Activated T-cell treated with anti-CD3 and anti-CD28 coated beads, Interleukin-2, amount 50 U/mL, for 48 hours (primary cell): ENCODE measurements around the gene NKX6-2.
"Not testable (repeated sequence)": the region's sequence is repeated elsewhere in the genome, so short reads cannot be mapped to it uniquely, and the experiment has no call there.

Source experiments
- DNase-seq, 2 experiments: peaks; one replicate each; pipeline ENCODE4 v3.0.0-alpha.2; 2020

NKX6-2 gene

DNA sequence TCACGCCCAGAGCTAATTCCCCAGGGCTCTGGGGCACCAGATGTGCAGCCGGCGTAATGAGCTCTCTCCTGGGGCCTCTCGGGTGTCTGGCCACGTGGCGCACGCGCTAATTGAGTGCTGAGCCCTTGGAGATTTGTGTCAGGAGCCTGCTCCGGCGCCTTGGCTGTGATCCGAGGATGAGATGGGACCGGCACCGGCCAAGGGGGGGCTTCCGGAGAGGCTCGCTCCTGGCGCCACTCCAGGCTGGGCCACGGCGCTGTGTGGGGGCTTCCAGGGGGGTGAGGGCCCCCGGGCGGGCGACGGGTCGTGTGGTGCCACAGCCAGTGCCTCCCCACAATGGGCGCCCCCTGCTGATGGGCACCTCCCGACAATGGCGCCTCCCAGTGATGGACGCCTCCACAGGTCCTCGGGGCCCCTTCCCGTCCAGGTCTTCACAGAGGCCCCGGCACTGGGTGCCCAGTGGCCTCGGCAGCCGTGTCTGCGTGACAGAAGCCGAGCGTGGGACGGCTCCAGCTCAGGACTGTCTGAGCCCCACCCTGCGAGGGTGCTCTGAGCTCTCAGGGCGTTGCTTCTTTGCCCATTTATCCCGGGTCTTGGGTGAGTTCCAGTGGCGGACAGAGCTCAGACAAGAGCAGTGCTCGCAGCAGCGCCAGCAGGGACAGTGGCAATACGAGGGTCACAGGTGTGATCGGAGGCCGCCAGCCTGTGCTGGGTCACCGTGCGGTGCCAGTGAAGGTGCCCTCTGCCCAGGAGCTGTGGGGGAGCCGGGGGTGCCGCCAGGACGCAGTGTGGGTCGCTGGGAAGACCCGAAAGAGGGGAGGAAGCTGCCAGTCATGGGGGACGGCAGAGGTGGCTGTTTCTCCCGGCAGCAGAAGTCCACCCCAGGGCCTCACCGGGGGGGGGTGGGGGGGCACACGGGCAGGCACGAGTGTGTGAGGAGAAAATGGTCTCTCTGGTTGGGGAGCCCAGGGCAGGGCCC lies 8.2 kb upstream of the NKX6-2 start:
- DNase-seq = no peak

DNA sequence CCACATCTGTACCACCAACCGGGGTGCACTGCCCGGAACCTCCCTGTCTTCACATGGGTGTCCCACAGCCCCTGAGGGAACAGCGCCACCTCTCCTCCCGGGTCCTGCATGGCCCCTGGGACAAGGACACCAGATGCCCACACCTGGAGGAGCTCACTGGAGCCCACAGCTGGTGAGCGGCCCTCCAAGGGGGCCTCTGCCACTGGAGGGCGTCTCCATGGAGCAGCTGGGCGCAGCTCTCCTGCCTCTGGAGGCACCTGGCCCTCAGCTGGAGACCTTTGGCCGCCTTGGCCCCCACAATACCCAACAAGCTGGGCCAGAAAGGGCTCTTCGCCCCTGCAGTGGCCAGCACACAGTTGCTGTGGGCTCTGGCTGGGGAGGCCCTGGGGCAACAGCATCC lies 7.3 kb upstream of the NKX6-2 start:
- no peak for DNase-seq

DNA sequence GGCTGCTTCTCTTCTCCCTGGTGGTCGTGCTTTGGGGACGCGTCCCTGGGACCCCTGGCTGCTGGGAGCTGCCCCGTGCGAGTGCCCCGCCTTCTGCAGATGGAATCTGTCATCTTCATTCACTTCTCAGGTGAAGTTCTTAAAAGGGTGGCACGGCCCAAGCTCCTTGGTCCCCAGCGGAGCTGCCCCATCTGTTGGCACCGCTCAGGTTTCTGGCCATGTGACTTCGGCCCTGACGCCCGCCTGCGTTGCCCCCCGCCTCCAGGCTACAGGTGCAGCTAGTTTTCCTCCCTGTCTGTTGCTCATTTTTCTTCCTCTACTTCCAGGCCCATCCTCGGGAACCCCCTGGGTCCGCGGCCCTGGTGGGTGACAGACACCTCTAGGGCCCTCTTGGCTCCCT lies 6.8 kb upstream of the NKX6-2 start:
- DNase-seq = no peak

DNA sequence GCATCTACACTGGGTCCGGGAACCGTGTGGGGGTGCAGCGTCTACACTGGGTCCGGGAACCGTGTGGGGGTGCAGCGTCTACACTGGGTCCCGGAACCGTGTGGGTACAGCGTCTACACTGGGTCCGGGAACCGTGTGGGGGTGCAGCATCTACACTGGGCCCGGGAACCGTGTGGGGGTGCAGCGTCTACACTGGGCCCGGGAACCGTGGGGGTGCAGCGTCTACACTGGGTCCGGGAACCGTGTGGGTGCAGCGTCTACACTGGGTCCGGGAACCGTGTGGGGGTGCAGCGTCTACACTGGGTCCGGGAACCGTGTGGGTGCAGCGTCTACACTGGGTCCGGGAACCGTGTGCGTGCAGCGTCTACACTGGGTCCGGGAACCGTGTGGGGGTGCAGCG lies 6.2 kb upstream of the NKX6-2 start:
- DNase-seq = not testable (repeated sequence)

DNA sequence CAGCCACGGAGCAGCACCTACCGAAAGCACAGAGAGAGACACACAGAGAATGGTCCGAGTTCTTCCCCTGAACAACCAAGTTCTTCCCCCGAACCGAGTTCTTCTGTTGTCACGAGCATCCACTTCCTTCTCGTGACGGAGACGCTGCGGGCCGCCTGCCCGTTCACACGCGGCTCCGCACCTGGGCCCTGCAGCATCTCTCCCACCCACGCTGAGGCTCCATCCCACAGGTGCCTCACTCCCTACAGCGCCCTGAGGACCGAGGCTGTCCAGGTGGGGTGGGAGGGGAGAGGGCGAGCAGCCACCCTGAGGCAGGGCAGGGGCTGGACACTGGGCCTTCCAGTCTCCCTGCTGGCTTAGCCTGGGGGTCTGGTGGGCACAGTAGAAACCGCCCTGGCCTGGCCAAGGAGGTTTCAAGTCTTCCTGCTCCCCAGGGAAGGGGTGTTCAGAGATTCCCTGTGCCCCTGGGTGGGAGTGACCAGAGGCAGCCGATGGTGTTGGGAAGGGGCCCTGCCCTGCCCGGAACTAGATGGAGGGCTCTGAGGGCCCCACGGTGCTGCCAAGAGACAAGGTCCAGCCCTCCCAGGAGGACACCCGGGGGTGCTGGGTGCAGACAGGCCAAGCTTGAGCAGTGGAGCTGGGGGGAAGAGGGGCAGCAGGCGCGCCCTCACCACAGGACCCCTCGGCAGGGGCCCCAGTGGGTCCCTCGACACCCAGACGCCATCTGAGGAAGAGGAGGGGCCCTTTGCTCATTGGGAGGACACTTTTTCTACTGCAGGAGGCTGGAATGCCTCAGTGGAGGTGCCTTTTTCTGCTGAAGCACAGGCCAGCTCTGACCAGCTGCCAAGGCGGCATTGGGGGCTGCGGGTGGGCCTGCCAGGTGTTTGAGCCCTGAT lies 5.2 kb upstream of the NKX6-2 start:
- no peak for DNase-seq

DNA sequence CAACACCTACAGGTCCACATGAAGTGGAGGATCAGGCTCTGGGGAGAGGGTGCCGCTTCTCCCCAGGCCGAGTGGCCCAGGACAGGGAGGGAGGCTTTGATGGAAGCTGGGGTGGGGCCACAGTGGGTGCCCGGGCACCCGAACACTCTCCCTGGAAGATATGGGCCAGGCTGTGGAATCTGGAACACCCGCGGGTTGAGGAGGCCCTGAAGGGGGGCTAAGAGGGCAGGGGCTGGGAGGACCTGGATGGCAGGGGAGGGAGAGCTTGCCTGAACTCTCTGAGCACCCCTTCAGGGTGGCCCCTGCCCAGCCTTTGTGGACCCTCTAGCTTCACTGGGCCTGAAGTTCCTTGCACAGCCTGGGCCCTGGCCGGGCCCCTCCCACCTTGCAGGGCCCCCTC lies 4.5 kb upstream of the NKX6-2 start:
- DNase-seq = no peak

DNA sequence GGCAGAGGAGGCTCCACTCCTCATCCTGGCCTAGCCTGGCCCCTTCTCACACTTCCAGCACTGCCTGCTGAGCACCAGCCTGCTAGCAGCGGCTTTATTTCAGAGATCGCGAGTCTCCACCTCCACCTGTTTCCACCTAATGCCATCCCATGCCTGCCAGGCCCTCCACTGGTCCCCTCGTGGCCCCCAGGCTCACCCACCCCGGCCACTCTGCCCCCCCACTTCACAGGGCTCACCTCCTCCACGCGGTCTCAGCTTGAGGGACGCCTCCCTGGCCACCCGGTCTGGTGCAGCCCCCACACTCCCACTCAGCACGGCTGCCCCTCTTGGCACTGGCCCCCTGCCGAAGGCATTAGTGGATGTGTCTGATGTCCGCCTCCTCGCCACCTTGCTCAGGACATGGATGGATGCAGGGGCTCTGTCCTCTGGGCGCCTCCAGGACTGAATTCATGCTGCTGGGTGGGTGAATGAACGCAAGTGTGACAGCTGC lies 3.8 kb upstream of the NKX6-2 start:
- no peak for DNase-seq

DNA sequence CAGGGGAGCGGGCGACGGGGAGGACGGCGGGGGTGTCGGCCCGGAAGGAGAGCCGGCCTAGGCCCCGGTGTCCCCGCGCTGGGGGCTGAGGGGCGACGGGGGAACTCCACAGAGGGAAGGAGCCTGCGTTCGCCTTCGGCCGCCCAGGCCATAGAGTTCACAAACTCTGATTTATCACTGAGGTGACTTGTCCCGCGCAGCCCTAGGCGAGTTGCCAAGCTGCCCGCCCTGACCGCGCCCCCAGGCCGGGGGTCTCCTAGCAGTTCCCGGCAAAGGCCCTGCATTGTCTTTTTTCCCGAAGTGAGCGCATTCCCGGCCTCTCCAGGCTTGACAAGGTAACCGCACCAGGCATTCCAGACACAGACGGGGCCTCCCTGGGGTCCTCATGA lies 2.9 kb upstream of the NKX6-2 start:
- DNase-seq = no peak

DNA sequence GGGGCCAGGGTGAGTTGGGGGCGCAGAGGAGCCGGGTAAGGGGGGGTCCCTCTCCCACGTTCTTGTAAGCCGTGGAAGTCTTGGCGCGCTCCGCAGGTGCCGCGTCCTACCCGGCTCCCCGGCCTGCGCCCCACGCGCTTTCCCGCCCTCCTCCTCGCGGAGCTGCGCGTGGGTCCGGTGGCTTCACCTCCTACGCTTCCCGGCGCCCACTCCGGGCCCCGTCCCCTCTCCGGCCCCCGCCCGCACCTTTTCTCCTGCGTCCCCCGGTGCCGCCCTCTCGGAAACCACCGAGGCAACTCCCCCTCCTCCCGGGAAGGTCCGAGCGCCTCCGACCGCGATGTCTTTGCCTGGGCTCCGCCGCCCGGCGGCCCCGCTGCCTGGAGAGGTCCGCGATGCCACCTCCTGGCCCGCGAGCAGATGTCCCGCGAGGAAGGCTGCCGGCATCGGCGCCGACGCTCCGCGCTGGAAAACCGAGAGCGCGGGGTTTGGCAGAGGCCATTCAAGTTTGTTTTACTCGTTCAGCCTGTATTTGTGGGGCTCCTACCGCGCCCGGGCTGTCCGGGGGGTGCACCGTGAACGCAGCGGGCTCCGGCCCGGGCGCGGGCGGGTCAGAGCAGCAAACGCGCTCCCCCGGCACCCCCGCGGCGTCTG lies 2.4 kb upstream of the NKX6-2 start:
- peak in 1 of 2 experiments; percentile 31 for DNase-seq

DNA sequence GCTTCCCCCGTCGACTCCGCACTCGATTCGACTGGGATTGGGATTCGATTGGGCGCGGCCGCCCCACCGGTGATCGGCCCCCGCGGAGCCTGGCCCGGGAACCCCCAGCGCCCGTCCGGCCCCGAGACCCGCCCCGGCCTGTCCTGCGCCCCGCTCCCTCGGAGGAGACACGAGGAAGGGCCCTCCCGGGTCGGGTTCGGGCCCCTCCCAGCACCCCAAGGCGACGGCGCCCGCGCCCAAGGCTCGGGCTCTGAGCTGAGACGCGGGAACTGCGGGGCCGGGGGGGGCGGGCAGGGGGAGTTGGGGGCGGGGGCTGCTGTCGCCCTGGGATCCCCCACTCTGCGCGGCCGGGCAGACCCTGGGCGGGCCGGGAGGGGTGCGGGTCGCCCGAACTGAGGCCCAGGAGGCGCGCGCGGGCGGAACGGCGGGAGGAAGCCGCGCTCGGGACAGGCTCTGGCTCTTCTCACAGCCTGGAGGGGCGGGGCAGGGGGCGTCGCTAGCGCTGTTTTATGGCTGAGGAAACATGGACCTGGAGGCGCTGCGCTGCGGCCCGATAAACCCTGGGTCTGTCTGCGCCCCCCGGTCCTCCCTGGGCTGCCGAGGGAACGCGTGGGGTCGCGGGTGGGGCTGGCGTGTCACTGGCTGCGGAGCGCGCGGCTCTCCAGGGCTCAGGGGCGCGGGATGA lies 1.7 kb upstream of the NKX6-2 start:
- DNase-seq = peak; percentile 39 to 41

DNA sequence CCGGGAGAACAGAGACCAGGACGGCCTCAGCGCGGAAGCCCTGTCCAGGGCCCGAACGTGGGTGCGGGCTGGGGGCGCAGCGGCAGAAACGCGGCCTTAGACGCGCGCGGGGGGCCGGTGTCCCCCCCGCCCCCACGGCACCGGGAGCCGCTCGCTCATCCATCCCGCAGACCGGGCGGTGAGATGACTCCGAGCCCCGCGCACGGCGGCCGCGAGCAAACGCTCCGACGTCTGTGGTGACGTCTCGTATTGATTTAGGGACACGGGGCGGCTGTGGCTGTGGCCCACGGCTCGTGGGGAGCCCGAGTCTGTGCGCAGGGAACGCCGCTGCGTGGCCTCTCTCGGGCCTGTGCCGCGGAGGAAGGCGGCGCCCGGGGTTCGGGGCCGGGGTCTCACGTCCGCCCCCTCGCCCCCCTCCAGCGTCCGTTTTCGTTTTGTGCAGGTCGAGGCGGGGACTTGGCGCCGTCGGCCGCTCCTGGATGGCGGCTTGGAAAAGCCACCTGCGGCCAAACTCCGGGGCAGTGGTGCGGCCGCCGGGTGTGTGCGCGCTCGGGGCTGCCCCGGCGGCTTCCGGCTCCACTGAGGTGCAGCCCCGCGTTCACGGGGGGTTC lies 1.0 kb upstream of the NKX6-2 start:
- DNase-seq = peak in 1 of 2 experiments; percentile 33

DNA sequence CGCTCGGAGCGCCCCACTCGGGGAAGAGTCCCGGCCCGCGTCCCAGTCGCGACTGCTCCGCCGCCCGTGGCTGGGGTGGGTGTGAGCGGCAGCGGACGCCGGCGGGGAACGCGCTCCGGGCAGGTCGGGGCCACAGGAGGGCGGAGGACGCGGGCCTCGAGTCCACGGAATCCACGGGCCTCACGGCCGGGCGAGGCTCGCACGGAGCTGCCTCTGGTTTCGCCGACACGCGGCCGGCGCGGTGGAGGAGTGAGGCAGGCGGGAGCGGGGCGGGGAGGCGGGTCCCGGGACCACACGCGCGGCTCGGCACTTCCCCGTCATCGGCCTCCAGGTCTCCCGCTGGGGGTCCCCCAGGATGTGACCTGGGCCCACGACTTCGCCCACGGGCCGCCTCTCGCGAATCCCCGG lies 533 bp upstream of the NKX6-2 start:
- DNase-seq = no peak

DNA sequence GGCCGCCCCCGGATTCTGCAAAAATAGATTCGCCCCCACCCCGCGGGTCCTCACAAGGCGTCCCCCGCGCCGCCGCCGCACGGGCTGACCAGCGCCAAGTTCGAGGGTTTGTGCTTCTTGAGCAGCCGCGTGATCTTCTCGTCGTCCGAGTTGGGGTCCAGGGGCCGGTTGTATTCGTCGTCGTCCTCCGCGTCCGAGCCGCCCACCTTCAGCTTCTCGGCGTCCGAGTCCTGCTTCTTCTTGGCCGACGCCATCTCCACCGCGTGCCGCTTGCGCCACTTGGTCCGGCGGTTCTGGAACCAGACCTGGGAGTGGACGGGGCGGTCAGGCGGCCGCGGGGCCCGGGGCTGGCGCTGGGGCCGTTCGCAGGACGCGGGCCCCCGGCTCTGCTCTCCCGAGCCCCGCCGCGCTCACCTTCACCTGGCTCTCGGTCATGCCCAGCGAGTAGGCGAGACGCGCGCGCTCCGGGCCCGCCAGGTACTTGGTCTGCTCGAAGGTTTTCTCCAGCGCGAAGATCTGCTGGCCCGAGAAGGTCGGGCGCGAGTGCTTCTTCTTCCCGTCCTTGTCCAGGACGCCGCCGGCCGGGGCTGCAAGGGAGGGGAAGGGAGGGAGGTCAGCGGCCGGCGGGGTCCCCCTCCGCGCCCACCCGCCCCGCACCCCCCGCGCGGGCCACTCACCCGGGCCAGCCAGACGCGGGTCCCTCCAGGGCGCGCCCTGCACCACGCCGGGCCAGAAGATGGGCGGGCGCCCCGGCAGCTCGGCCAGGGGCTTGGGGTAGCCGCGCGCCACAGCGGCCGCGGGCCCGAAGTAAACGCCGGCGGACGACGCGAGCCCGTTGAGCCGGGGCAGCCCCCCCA lies 853 bp downstream of the NKX6-2 start:
- peak in 1 of 2 experiments; percentile 35 for DNase-seq

DNA sequence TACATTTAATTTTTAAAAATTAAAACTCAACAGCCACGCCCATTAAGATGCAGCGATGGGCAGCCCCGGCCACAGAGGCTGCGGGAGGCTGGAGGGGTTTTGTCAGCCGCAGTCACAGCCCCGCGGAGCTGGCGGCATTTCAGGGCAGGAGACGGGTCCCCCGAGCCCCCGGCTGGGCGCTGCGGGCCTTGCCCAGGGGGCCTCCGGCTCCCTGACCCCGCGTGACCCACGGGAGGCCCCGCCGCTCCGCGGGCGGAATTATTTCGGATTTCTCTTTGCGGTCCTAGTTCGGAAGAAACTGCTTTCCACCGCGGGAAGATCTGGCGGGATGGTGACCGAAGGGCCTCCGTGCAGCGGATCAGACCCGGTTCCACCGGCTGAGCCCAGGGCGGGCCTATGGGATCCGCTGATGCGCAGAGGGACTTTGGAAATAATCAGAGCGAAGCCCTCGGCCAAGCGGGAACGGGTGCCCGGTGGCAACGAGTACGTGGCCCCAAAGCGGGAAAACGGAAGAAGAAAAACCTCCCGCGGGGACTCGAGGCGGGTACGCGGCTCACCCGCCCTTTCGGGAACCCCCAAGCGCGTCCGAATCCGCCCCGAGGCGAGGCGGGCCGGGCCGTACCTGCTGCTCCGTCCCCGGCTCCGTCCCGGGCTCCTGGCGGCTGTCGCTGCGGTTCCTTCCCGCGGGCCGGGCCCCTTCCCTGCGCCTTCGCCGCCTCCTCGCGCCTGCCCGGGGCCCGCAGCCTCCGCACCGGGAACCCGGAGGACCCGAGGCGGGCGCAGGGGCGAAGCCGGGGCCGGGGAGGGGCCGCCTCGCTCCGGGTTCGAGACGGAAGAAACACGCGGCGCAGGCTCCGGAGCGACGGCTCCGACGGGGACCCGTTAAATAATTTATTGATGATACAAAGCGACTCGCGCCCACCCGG lies 1.7 kb downstream of the NKX6-2 start:
- DNase-seq = peak in 1 of 2 experiments; percentile 26

DNA sequence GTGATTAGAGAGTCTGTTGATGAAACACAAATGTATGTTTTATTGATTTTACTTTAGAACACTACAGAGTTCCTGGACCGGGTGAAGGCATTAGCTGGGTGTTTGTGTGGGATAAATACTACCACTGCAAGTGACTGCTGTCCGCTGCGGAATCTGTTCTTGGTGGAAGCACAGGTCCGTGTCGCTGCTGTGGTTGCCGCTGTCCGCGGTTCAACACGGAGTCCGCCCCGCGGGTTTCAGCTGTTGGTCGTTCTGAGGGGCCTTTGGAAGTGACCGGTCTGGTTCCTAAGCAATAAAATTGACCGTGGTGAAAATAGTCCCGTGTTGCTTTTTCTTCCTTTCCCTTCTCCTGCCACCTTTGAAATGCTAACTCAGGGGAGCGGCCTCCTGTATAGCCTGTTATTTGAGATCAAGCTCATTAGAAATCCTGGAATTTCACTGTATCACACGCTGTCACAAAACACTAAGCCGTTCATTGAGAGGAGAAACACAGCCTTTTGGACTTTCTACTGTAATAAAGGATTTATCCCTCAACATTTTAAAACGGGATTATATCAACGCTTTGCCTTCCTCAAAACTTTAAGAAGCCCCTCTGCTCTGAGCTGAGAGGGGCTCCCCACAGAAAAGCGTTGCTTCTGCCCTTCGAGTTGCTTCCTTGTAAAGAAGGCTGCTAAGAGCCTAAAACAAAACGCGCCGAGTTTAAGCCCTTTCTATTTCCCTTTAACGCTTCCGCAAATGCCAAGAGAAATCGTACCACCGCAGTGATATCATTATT lies 2.6 kb downstream of the NKX6-2 start:
- DNase-seq = no peak

DNA sequence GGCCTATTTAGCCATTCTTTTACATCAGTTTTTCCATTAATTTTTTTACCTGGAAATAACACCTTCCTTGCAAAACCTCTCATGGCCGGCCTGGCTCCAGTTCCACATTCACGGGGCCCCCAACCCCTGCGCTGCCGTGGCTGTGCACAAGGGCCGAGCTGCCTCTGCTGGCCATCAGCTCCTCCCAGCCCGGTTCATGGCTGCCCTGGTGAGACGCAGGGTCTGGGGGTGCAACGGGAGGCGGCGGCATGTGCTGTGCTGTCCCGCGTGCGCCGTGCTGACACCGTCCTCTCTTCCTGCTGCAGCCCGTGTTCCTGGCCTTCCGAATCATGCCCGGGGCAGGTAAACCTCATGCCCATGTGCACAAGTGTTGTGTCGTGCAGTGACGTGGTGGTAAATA lies 4.4 kb downstream of the NKX6-2 start:
- DNase-seq = no peak

DNA sequence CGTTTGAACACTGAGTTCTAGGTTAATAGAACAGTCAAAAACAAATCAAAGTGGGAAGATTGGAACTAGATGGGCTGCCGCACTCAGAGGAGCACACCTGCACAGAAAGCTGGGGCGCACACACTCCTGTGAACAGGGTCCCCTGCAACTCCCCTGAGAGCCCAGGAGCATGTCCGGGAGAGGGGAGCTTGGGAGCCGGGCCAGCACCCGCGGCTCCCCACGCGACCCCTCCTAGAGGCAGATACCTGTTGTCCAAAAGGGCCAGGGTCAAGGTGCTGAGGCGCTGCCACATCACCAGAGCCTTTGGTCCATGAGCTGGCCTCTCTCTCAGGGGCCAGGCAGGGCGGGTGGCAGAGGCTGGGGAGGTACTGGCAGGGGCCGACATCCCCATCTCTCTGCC lies 5.6 kb downstream of the NKX6-2 start:
- no peak for DNase-seq

DNA sequence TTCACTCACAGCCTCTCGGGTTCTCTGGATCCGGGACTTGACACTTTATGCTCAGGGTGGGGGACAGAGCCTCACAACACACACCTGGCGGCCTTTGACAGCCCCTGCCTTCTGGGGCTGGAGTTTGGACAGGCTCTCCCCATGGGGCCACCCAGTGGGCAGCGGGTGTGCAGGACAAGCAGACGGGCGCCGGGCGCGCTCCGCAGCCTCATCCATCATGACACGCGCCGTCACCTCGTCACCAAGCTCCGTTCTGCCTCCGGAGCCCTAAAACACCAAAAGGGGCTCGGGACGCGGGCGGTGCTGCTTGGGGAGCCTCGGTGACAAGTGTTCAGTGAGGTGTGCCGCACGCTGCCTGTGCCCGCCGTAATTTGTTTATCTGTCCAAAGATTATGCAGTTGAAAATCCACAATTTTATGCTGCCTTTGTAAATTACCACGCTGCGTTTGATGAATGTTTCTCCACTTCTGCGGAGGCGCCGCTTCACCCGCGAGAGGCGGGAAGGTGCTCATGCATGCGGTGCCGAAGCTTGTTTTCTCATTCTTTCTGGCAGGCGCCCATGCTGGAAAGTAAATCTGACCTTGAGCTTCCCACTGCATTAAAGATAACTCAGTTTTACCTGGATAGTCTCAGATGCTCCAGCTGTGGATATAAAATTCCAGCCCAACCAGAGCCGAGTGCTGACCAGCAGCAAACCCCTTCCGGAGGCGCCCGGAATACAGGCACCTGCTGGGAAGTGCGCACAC lies 6.2 kb downstream of the NKX6-2 start:
- DNase-seq = no peak
